NCI-H748 (cell line): ENCODE measurements around the gene ADGRB3.
"Not testable (repeated sequence)": the region's sequence is repeated elsewhere in the genome, so short reads cannot be mapped to it uniquely, and the experiment has no call there.

Experiments used
- DNase-seq: peaks from one replicate; lab custom pipeline; 2025; ENCODE audit not compliant: unreplicated experiment; lab: John Stamatoyannopoulos, UW

Gene ADGRB3

DNA sequence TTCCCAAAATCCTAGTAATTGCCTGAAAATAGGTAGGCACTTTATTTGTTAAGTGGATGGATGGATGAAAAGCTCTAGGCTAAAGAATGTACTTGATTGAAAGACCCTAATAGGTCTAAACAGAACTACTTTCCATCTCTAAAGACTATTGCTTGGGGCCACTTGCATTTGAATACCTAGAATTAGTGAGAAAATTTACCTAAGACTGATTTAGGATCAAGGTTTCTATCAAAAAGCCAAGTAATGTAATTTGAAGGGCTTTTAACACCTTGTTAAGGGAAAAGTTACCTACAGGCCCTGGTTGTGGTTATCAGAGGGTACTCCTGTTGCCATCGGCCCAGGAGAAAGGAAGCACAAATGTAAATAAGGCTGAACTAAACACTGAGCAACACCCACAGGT is 581.0 kb downstream of the ADGRB3 start:
- no peak for DNase-seq

- no peak for DNase-seq
Observed at GRCh38 chr6:69217343-69217742, 582.3 kb downstream of the ADGRB3 start.

GRCh38 chr6:69220375-69220774 is 585.3 kb downstream of the ADGRB3 start:
- DNase-seq = no peak

GRCh38 chr6:69232008-69232407 is 596.9 kb downstream of the ADGRB3 start:
- DNase-seq = peak; percentile 48

DNA sequence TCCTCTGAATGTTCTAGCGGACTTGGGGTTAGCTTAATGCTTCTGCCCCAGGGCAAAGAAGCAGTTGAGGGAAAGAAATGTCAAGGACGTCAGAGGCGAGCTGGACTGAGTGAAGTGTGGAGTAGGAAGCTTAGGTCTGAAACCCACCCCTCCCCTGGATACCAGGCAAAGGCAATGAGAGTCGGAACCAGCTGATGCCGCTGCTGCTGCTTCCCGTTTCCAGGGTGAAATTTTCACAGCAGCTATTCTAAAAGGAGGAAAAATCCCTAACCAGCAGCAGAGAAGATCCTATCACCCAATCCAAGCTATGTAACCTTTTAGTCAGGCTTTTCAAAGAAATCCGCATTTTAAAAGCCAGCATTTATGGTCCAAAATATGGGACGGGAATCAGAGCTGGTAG is 597.4 kb downstream of the ADGRB3 start:
- DNase-seq = peak; percentile 78

- DNase-seq = peak; percentile 88
Observed at GRCh38 chr6:69232911-69233448, 597.9 kb downstream of the ADGRB3 start.

DNA sequence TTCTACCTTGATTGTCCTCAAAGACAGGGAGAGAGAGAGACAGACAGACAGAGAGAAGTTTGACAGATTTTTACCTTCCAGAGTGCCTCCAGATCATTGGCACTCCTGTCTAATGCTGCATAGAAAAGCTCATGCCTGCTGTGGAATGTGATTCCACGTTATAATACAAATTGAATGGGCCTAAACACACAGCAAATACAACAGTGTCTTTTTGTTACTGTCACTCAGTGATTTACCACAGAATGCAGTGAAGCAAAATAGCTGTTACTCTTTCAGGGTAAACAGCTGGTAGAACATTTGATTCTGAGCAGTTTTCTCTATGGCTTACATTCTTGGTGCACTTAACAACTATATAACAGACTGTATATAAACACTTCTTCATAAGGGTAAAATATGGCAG is 603.0 kb downstream of the ADGRB3 start:
- DNase-seq = no peak

DNA sequence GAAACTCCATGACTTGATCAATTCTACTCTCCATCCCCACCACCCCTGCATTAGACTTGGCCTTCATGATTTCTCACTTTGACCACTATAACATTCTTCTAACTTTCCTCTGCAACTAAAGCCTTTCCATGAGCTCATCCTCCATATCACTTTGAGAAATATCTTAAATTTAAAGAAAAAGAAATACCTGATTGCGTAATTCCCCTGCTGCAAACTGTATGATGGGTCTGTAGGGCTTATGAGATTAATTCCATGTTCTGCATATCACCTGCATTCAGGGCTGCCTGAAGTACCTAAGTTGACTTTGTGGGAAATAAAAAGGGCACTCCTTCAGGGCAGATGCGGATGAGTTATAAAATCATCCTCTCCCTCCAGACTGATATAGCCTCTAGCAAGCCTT is 611.9 kb downstream of the ADGRB3 start:
- DNase-seq = no peak

DNA sequence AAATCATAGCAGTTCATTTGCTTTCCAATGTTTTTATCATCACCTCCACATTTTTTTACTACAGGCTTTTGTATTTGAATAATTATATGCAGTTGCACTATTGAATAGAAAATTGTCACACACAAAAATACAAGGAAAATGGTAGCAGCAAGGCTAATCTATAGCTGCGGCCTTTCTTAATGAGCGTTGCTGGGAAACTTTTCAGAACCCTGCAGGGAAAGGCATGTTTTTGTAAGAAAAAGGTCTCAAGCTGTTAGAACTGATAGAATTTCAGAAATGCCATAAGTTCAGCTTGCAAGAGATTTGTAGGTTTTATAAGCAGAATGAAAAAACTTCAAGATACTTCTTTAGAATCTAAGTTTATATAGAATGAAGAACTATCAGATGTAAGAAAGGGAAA is 625.9 kb downstream of the ADGRB3 start:
- no peak for DNase-seq

GRCh38 chr6:69263297-69263696 is 628.2 kb downstream of the ADGRB3 start:
- no peak for DNase-seq

GRCh38 chr6:69265090-69265489 is 630.0 kb downstream of the ADGRB3 start:
- no peak for DNase-seq

- no peak for DNase-seq
Observed at GRCh38 chr6:69265706-69266105, 630.6 kb downstream of the ADGRB3 start.

- no peak for DNase-seq
Observed at GRCh38 chr6:69276204-69276603, 641.1 kb downstream of the ADGRB3 start.

DNA sequence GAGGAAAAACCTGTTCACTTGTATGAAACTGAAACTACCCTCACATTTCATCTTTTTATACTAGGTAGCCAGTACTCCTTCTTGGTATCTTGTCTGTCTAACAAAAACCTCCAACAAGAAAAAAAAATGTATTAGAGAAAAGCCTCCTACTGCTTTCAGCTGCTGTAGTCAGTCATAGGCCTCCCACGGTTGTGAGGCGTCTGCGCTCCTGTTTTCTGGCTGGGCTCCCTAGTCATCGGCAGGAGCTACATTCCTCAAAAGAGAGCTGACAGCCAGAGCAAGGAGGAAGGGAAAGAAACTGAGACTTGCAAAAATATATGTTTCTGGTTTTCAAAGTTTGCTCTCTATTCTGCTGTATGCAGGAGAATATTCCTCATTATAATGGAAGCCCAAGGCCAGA is 644.7 kb downstream of the ADGRB3 start:
- no peak for DNase-seq

GRCh38 chr6:69280858-69281257 is 645.8 kb downstream of the ADGRB3 start:
- peak; percentile 16 for DNase-seq

DNA sequence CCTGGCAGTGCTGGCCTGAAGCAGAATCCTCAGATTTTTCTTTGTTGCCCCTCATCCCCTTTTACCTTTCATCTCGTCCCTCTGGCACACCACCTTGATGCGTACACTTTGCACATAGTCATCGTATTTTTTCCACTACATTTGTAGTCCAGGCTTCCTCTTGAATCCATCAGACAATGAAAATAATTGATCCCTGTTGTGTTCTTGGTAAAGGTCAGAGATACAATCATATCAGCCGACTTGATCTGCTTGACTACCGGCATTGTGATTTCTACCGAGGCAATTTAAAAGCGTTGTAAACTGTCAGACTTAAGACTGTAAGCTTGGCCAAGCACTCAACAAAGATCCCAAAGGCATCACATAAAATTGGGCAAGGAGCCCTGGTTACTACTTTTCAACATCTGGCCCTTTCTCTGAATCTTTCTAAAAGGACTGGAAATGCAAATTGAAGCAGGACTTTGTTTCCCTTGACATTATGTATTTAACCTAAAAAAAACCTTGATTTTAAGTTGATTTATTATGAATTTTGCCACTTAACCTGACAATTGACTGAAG is 649.2 kb downstream of the ADGRB3 start:
- no peak for DNase-seq

- no peak for DNase-seq
Observed at GRCh38 chr6:69285054-69285453, 650.0 kb downstream of the ADGRB3 start.

GRCh38 chr6:69286331-69286730 is 651.2 kb downstream of the ADGRB3 start:
- no peak for DNase-seq

GRCh38 chr6:69288198-69288597 is 653.1 kb downstream of the ADGRB3 start:
- DNase-seq = not testable (repeated sequence)

- DNase-seq = no peak
Observed at GRCh38 chr6:69289689-69290495, 654.8 kb downstream of the ADGRB3 start.

DNA sequence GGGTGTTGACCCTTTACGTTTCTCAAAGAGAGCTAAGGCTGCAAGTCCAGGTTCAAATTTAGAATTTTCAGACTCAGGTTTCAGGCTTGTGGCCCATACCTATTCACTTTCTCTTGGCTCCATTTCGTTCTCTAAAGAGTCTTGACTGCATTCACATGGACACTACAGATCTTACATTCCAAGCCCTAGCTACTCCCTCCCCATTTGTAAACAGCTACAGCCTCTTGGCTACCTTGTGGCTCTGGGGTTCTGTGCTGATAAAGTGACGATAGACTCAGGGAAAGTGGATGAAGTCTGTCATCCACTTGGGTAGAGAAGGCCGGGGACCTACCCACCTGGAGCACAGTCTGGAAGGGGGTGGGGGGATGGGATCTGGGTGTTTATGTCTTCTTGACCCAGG is 658.4 kb downstream of the ADGRB3 start:
- DNase-seq = no peak

DNA sequence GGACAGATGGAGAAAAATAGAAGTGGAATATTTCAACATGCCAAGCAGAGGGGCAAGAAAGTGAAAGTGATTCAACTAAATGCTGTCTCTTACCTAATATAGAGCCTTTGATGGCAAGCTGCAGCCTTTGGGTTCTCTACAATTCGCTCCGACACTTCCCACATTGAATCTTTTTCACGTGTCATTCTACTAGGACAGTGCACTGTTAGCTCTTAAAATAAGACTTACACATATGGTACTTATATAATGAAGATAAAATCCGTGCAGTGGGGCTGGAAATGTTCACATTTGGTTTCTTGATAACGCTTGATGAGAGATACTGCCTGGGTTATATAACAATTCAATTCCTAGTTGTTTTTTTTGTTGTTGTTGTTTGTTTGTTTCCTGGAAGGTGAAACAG is 659.3 kb downstream of the ADGRB3 start:
- no peak for DNase-seq

DNA sequence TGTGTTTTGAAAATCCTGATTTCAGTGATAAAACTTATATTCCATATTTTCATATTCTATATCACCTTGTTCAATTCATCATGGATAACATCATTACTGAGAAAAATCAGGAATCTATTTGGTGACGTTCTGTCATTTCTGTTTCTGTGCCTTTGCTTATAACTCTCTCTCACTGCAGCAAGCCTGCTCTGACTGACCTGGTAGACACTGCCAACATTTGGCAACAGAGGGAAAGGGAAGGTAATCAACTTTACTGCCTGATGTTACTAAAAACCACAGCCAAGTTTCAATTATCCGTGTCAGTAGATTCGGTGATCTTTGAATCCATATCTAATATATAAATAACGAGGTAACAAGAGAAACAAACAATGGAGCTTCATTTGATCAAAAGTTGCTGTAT is 659.8 kb downstream of the ADGRB3 start:
- no peak for DNase-seq
